Activated T-helper 1 cell treated with Interleukin-2 at 50 U/mL for 16 hours (primary cell): Measurements from ENCODE around the gene CIAO2A.
"Not testable (repeated sequence)": the region's sequence is repeated elsewhere in the genome, so short reads cannot be mapped to it uniquely, and the experiment has no call there.

Source experiments
- DNase-seq: peaks from one replicate; pipeline ENCODE4 v3.0.0-alpha.2; 2020; ENCODE audit warnings: low read depth

Gene CIAO2A

DNA sequence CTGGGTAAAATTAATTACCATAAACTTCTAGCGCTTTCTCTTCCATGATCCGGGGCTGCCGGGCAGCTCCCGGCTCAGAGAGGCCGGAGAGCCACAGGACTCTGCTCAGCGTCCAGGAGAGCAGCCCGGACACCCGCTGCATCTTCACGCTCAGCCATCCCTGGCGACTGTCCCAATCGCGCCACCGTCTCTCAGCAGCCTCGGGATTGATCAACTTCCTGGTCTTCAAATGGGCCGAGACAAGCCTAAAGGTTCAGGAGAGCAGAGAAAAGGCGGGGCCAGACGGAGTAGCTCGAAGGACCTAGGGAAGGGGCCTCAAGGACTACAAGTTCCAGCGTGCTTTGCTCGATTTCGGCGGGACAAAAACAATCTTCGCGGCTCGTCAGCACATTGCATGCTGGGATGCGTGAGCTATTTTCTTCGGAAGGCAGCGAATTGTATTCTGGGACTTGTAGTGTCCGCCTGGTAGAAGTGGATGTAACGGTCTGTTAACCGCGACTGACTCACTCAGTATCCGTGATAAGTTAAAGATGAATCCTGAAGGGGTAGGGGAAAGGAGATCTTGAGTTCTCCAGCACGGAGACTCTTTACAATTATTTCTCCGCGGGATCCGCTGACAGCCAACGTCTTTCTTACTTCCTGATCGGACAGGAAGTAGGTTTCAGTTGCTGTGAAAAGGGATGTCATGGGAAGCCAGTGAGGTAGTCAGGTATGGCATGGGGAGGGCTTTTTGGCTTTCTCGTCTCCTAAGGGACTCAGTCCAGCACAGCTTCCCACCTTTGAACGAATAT lies at the start of gene CIAO2A:
Gene CIAO2A (minus strand): TSS at position 212 of the 791 bp plus-strand sequence. CDS start 70 bp downstream, at position 142.
- DNase-seq: peak; percentile 81

DNA sequence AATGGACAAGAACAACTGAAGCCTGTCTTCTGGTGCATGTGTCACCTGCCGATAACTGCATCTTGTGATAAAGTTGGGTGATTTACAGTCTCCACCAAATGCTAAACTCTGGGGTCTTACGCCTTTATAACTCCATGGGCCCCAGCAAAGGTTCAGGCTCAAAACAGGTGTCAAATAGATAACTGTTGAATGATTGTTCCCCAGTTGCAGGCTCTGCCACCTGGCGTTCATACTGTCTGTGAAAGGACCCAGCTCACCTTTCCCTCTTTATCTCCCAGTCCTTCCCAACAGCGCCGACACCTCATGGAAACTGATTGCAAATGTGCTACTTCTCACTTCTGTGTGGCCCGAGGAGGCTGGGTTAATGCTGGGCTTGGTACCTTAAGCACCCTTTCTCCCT lies 49.6 kb upstream of the CIAO2A start:
- DNase-seq: no peak

- no peak for DNase-seq
Measured at GRCh38 chr15:64141798-64142512, 48.3 kb upstream of the CIAO2A start.

- no peak for DNase-seq
Measured at GRCh38 chr15:64138331-64138941, 44.8 kb upstream of the CIAO2A start.

GRCh38 chr15:64137226-64137833 lies 43.7 kb upstream of the CIAO2A start:
- no peak for DNase-seq

- DNase-seq: no peak
Measured at GRCh38 chr15:64136347-64136746, 42.7 kb upstream of the CIAO2A start.

- no peak for DNase-seq
Measured at GRCh38 chr15:64134345-64134829, 40.7 kb upstream of the CIAO2A start.

DNA sequence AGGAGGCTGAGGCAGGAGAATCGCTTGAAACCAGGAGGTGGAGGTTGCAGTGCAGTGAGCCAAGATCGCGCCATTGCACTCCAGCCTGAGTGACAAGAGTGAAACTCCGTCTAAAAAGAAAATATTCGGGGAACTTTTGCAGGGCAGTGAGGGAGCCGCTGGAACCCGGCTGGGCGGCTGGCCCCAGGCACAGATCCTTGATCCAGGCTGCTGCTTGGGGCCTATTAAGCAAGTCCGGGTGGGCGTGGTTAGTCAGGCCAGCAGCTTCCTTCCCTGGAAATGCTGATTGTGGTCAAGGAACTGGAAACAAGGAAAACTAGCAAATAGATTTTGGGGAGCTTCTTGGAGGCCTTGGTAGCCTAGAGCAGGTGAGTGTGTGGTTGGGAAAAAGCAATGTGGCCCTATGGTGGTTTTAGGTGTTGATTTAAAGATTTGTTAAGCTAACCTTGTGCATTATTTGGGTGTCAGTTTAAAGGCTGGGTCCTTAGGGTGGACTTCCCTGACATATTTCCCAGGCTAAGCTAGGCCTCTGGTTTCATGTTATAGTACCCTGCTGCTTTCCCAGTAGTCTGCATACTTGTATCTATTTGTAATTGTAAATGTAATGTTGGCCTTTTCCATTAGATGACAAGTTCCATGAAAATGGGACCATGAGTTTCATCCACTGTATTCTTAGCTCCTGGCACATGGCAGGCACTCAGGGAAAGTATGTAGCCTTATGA lies 40.1 kb upstream of the CIAO2A start:
- DNase-seq: no peak

DNA sequence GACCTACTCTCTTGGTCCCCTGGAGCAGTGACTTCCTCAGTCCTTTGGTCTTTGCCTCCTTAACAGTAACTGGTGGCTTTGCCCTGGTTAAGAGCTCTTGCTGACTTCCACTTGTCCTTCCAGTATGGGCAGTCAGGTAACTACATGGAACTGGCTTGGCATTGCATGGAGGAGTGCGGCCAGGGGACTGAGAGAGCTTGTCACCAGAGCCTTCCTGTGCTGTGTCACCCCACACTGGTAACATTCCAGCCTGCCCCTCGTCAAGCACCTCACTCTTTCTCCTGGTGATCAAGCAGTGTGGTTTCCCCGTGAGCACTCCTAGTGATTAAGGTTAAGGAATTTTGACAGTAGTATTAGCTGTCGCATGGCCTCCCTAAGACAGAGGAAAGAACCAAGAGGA lies 38.6 kb upstream of the CIAO2A start:
- no peak for DNase-seq

GRCh38 chr15:64131547-64131946 lies 37.9 kb upstream of the CIAO2A start:
- no peak for DNase-seq

DNA sequence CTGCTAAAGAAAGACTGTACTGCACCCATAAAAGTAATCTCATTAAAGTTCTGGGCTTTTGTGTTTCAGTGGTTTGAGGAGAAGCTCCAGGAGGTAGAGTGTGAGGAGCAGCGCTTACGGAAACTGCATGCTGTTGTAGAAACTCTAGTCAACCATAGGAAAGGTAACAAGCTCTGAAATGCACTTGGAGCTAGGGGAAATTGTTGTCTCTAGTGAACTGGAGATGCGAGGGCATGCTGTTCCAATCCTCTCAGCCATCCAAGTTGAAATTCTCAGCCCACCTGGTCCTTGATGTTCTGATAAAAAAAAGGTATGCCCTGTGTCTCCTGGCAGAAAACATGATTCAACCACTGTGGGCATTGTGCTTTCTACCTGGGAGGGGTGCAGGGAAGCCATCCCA lies 36.5 kb upstream of the CIAO2A start:
- DNase-seq: no peak

GRCh38 chr15:64127521-64128270 lies 34.1 kb upstream of the CIAO2A start:
- DNase-seq: no peak

DNA sequence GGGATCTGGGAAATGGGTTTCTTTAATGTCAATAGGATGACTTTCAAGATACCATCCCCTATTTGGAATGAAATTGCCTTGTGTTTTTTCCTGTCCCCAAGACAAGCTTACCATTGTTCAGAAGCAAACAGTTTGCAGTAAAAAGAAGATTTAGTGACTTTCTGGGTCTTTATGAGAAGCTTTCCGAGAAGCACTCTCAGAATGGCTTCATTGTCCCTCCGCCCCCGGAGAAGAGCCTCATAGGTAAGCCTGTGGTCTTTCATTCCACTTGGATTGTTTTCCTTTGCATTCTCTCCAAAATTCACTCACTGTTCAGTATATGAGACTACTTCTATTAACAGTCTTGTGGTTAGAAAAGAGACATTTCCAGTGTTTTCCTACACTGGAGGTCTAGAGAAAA lies 32.3 kb upstream of the CIAO2A start:
- DNase-seq: no peak

DNA sequence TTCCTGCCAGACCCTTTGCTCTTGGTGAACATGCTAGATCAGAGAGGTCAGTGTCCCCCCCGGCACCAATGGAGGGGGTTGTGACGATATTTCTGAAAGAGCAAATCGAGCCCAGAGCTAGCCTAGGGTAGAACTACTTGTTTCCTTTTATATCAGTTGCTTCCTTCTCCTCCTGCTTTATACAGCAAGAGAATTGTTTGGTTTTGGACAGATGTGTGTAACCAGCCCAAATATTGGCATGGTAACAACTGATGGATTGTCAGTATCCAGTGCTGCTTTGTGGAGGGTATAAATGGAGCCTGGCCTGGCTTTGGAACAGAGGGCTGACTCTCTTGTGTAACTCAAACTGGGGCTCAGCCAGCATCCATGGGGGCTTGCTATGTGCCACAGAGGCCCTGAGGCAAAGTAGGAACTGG lies 29.3 kb upstream of the CIAO2A start:
- no peak for DNase-seq

DNA sequence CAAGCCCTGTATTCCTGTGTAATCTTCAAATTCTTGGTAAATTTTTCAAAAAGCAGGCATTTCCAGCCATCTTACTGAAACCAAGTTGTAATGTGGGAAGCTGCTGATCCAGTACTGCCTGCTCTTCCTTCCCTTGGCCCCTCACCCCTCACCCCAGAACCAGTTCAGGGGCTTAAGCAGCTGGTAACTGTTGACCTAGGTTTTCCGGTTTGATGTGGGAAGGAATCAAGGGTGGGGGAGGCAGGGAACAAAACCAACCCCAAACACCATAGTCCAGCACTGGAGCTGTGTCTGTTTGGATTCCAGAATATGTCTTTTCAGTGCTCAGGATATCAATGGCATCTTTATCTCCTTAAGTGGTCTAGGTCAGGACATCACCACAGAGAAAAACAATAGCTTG lies 28.8 kb upstream of the CIAO2A start:
- no peak for DNase-seq

DNA sequence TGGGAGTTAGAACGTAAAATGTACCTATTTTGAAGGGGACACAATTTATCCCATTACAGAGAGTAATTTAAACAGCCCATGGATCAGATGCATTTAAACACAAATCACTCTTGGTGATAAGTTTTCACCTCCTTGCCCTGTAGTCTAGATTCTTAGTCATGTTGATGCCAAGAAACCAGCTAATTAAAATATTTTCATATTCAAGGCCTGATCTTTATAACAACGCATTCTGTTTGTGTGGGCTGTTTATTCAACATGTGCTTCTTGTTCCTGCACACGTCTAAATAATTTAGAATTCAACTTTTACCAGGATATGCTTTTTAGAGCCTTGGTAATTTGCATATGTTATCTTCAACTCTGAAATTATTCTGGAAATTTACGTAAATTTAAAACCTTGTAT lies 28.0 kb upstream of the CIAO2A start:
- DNase-seq: no peak

DNA sequence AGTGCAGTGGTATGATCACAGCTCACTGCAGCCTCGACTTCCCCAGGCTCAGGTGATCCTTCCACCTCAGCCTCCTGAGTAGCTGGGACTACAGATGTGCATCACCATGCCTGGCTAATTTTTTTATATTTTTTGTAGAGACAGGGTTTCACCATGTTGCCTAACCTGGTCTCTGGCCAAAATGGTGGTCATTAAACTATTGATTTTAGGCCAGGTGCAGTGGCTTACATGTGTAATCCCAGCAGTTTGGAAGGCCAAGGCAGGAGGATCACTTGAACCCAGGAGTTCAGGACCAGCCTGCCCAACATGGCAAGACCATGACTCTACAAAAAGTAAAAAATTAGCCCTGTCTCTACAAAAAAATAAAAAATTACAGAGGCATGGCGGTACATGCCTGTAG lies 26.7 kb upstream of the CIAO2A start:
- not testable (repeated sequence) for DNase-seq

GRCh38 chr15:64117759-64118487 lies 24.3 kb upstream of the CIAO2A start:
- DNase-seq: no peak

GRCh38 chr15:64112904-64113303 lies 19.3 kb upstream of the CIAO2A start:
- no peak for DNase-seq

GRCh38 chr15:64112073-64112772 lies 18.6 kb upstream of the CIAO2A start:
- DNase-seq: no peak
